ENCODE results near the gene SLC1A3.

The SLC1A3 gene

GRCh38 chr5:36658038-36658756 lies 51.8 kb downstream of the SLC1A3 start:
- DNase-seq, result no peak

GRCh38 chr5:36659411-36659810 lies 53.0 kb downstream of the SLC1A3 start:
- DNase-seq, result no peak

GRCh38 chr5:36660397-36661049 lies 54.1 kb downstream of the SLC1A3 start:
- no peak for DNase-seq

GRCh38 chr5:36661456-36662220 lies 55.2 kb downstream of the SLC1A3 start:
- no peak for DNase-seq

GRCh38 chr5:36662291-36662851 lies 56.0 kb downstream of the SLC1A3 start:
- DNase-seq, result no peak

GRCh38 chr5:36664766-36665165 lies 58.4 kb downstream of the SLC1A3 start:
- no peak for DNase-seq

GRCh38 chr5:36665628-36666027 lies 59.2 kb downstream of the SLC1A3 start:
- no peak for DNase-seq

GRCh38 chr5:36666274-36666673 lies 59.9 kb downstream of the SLC1A3 start:
- no peak for DNase-seq

GRCh38 chr5:36666986-36667385 lies 60.6 kb downstream of the SLC1A3 start:
- DNase-seq, result no peak

GRCh38 chr5:36667824-36668223 lies 61.4 kb downstream of the SLC1A3 start:
- DNase-seq, result no peak

GRCh38 chr5:36669015-36669651 lies 62.7 kb downstream of the SLC1A3 start:
- DNase-seq, result no peak

GRCh38 chr5:36670548-36670947 lies 64.1 kb downstream of the SLC1A3 start:
- DNase-seq, result no peak

GRCh38 chr5:36675282-36675681 lies 68.9 kb downstream of the SLC1A3 start:
- no peak for DNase-seq

GRCh38 chr5:36679221-36679989 lies 73.0 kb downstream of the SLC1A3 start:
- DNase-seq, result no peak

- no peak for DNase-seq
Measured at GRCh38 chr5:36680066-36680465, 73.7 kb downstream of the SLC1A3 start.

GRCh38 chr5:36681711-36682110 lies 75.3 kb downstream of the SLC1A3 start:
- DNase-seq, result no peak

GRCh38 chr5:36682499-36682898 lies 76.1 kb downstream of the SLC1A3 start:
- DNase-seq, result no peak

- DNase-seq, result no peak
Measured at GRCh38 chr5:36683821-36684434, 77.5 kb downstream of the SLC1A3 start.

- no peak for DNase-seq
Measured at GRCh38 chr5:36685631-36686288, 79.4 kb downstream of the SLC1A3 start.

GRCh38 chr5:36686881-36687280 lies 80.5 kb downstream of the SLC1A3 start:
- DNase-seq, result no peak

- no peak for DNase-seq
Measured at GRCh38 chr5:36688722-36689121, 82.3 kb downstream of the SLC1A3 start.
